IPS-20b (cell line): Measurements from ENCODE around the gene CAP1.

Source experiments
- H3K27ac ChIP-seq: one replicate; pipeline ENCODE4 v1.5.1; 2013; ENCODE audit warnings: low read length
- H3K27me3 ChIP-seq: 2 replicates; pipeline ENCODE4 v1.6.1; 2013; ENCODE audit warnings: mild to moderate bottlenecking, low read length, inconsistent platforms; ENCODE audit not compliant: insufficient read depth
- H3K36me3 ChIP-seq: 2 replicates; pipeline ENCODE4 v1.6.1; 2013; ENCODE audit warnings: low read depth, mild to moderate bottlenecking, inconsistent platforms, low read length, moderate library complexity; ENCODE audit not compliant: insufficient read depth
- H3K4me1 ChIP-seq: 2 replicates; pipeline ENCODE4 v1.6.1; 2013; ENCODE audit warnings: mild to moderate bottlenecking, control low read depth, inconsistent platforms, low read length, moderate library complexity; ENCODE audit not compliant: insufficient read depth
- H3K4me3 ChIP-seq: 2 replicates; pipeline ENCODE4 v1.5.1; 2013; ENCODE audit warnings: mild to moderate bottlenecking, low read length, inconsistent platforms
- H3K9ac ChIP-seq: 2 replicates; pipeline ENCODE4 v1.6.1; 2013; ENCODE audit warnings: low read depth, mild to moderate bottlenecking, inconsistent platforms, low read length, moderate library complexity
- H3K9me3 ChIP-seq: 2 replicates; pipeline ENCODE4 v1.6.1; 2013; ENCODE audit warnings: mild to moderate bottlenecking, low read depth, low read length, inconsistent platforms; ENCODE audit not compliant: insufficient read depth

The CAP1 gene

DNA sequence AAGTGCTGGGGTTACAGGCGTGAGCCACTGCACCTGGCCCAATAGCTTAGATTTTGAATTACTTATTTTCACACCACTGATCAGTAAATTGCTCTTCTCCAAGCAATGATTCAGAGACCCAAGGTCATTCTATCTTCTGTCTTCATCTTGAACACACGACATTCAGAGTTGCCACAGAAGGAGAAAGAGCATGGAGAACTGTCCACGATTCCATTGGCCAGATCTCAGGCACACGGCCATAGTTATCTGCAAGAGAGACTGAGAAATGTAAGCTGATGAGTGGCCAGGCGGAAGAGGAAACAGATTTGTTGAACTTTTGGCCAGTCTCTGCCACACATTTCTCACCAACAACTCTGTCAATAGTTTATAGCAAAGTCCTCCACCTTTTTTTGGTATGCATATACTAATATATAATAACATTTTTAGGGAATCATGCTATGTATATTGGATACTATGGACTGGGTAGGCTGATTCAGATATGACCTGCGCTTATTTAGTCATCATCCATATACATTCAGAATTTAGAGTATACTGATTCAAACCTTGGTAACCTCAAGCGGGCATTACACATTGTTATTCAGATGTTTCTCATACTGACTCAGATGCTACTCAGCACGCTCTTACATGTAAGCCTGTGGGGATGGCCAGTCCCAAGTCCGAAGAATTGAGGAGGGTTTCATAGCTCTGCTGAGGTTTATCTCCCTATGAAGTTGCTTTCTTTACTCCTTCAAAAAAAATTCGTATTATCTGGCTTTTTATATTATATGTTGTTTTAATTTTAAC is 25.5 kb upstream of the CAP1 start:
- no peaks in the 10 kb centered on the region for H3K27me3 ChIP-seq
- H3K4me3 ChIP-seq: no peak overlapping the region
- no peaks in the 10 kb centered on the region for H3K4me1 ChIP-seq
- no peaks in the 10 kb centered on the region for H3K36me3 ChIP-seq
- no peak overlapping the region for H3K9ac ChIP-seq
- H3K27ac ChIP-seq: no peak overlapping the region
- no peaks in the 10 kb centered on the region; the same call in 1 of the 2 replicates for H3K9me3 ChIP-seq

DNA sequence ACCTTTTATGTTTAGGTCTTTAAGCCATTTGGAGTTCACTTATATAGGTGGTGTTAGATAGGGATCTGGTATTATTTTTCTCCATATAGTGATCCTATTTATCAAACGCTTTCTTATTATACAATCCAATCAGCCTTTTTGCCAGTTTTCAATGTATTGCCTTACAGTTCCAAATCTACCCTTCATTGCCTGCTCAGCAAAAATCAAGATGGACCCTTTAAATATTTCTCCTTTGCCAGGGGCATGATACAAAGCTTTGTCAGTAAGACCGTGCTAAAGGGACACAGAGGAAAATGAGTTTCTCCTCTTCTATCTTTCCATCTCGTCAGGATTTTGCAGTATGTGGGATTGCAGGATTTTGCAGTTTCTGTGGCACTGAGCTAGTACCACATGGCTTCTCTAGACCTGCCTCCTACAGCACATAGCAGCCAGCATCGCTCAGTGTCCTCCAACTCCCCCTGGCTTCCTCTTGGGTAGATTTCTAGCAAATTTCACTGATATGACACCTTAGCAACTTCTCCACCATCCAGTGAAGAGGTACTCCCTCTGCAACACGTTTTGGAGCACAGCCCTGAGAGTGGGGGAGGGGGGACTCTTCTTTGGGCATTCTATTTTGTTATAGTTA is 22.5 kb upstream of the CAP1 start:
- Histone ChIP-seq H3K4me1 (no peaks in the 10 kb centered on the region), H3K27ac (no peak overlapping the region), H3K27me3 (no peaks in the 10 kb centered on the region)

GRCh38 chr1:40020447-40021085 is 20.0 kb upstream of the CAP1 start:
- no peaks in the 10 kb centered on the region for H3K4me1 ChIP-seq
- no peak overlapping the region for H3K27ac ChIP-seq
- H3K9me3 ChIP-seq: no peaks in the 10 kb centered on the region; the same call in 1 of the 2 replicates
- H3K27me3 ChIP-seq: no peaks in the 10 kb centered on the region
- H3K9ac ChIP-seq: no peak overlapping the region
- no peak overlapping the region for H3K4me3 ChIP-seq
- H3K36me3 ChIP-seq: no peaks in the 10 kb centered on the region

More for the DNA sequence above, 22.5 kb upstream of the CAP1 start:
- H3K9me3 ChIP-seq: no peaks in the 10 kb centered on the region; the same call in 1 of the 2 replicates
- no peak overlapping the region for H3K9ac ChIP-seq
- H3K36me3 ChIP-seq: no peaks in the 10 kb centered on the region
- no peak overlapping the region for H3K4me3 ChIP-seq

DNA sequence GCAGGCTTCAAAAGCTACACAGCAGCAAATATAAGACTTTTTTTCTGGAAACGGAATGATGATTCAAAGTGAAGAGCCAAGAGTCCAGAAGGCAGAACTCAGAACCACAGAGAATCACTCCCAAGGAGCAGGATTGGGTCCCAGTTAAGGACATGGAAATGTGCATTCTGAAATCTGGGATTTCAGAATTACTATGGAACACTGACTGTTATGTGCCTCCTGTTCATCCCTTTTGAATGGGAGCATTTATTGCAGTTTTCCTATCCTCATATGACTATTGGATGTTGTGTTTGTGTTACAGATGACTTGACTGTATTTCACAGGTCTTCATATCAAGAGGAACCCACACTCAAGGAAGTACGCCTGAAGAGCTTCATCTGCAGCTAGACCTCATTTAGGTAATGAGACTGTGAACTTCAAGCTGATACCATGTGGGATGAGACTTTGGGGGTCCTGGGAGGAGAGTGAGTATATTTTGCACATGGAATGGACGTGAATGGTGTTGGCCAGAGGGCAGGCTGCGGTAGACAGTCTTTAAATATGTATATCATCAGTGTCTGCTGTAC is 17.1 kb upstream of the CAP1 start:
- Histone ChIP-seq H3K9ac (no peak overlapping the region), H3K36me3 (no peaks in the 10 kb centered on the region), H3K27ac (no peak overlapping the region), H3K9me3 (no peaks in the 10 kb centered on the region), H3K27me3 (no peaks in the 10 kb centered on the region), H3K4me3 (no peak overlapping the region), H3K4me1 (no peaks in the 10 kb centered on the region)

GRCh38 chr1:40024671-40025070 is 15.9 kb upstream of the CAP1 start:
- no peak overlapping the region for H3K9ac ChIP-seq
- H3K4me3 ChIP-seq: no peak overlapping the region
- H3K27me3 ChIP-seq: no peaks in the 10 kb centered on the region
- H3K36me3 ChIP-seq: no peaks in the 10 kb centered on the region
- no peaks in the 10 kb centered on the region for H3K4me1 ChIP-seq
- H3K9me3 ChIP-seq: no peaks in the 10 kb centered on the region
- no peak overlapping the region for H3K27ac ChIP-seq

DNA sequence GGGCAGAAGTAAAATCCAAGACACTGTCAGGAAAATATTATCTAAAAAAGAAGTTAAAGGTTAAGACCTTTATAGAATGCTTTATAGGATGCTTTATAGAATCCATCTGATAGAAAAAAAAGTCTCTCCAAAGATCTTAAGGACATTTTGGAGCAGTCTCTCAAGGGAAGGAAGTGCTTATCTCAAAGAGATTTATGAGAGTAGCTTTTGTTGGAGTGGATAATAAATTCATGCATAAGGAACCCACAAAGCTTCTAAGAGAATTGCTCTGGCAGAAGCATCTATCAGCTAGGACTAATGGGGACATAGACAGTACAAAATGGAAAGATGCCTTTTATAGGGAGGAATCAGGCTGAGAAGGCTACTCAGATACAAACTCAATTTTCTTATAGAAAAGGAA is 12.9 kb upstream of the CAP1 start:
- Histone ChIP-seq H3K36me3 (no peaks in the 10 kb centered on the region), H3K27ac (no peak overlapping the region), H3K27me3 (no peaks in the 10 kb centered on the region), H3K4me3 (no peak overlapping the region), H3K9ac (no peak overlapping the region), H3K9me3 (no peaks in the 10 kb centered on the region), H3K4me1 (no peaks in the 10 kb centered on the region)

DNA sequence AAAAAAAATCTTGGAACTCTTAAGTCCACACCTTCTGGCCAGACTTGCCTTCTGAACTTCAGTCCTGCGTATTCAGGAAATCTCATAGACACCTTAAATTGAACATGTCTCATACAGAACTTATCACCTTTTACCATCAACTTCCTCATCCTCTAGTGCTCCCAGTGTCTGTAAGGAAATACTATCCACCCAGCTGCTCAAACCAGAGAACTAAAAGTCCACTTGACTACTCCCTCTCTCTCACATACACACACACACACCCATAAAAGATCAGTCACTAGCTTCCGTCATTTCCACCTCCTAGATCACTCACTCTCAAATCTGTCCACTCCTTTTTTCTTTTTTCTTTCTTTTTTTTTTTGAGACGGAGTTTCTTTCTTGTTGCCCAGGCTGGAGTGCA is 10.9 kb upstream of the CAP1 start:
- Histone ChIP-seq H3K27me3 (no peaks in the 10 kb centered on the region), H3K27ac (no peak overlapping the region), H3K4me3 (no peak overlapping the region), H3K36me3 (no peaks in the 10 kb centered on the region), H3K9me3 (no peaks in the 10 kb centered on the region), H3K4me1 (no peaks in the 10 kb centered on the region; the same call in 1 of the 2 replicates), H3K9ac (no peak overlapping the region)

- Histone ChIP-seq H3K4me3 (no peak overlapping the region), H3K27ac (no peak overlapping the region), H3K9me3 (no peaks in the 10 kb centered on the region), H3K36me3 (no peaks in the 10 kb centered on the region), H3K9ac (no peak overlapping the region), H3K27me3 (no peaks in the 10 kb centered on the region), H3K4me1 (no peaks in the 10 kb centered on the region; the same call in 1 of the 2 replicates)
Measured at GRCh38 chr1:40030528-40031135, 9.9 kb upstream of the CAP1 start.

DNA sequence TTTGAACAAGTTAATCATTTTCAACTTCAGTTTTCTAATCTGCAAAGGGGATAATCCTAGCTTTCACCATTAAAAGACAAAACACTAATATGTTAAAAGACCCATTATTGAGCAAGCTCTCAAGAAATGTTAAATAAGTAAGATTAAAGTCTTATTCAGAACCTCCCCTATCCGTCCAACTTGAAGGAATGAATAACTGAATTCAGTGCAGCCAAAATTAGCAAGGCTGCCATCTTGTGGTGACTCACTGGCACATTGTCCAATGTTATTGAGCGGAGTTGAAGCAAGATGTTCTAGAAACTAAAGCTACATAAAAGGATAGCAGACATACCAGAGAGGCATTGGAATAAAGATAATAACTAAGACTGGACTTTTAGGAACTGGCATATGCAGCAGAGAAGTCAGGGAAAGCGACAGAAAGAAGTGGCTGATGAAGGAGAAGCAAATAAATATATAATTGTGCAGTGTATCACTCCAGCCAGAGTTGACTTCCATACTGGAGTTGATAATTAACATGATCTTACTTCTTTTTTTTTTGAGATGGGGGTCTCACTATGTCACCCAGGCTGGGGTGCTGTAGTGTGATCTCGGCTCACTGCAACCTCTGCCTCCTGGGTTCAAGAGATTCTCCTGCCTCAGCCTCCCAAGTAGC is 8.2 kb upstream of the CAP1 start:
- H3K4me3 ChIP-seq: no peak overlapping the region

GRCh38 chr1:40034869-40035268 is 5.7 kb upstream of the CAP1 start:
- H3K4me1 ChIP-seq: peaks cover 9% of the 10 kb centered on the region
- no peaks in the 10 kb centered on the region for H3K36me3 ChIP-seq
- H3K4me3 ChIP-seq: no peak overlapping the region
- no peaks in the 10 kb centered on the region for H3K27me3 ChIP-seq
- no peaks in the 10 kb centered on the region for H3K9me3 ChIP-seq
- H3K9ac ChIP-seq: no peak overlapping the region
- no peak overlapping the region for H3K27ac ChIP-seq

More for the DNA sequence above, 8.2 kb upstream of the CAP1 start:
- Histone ChIP-seq H3K4me1 (no peaks in the 10 kb centered on the region; the same call in 1 of the 2 replicates), H3K36me3 (no peaks in the 10 kb centered on the region), H3K9me3 (no peaks in the 10 kb centered on the region), H3K9ac (no peak overlapping the region), H3K27ac (no peak overlapping the region), H3K27me3 (no peaks in the 10 kb centered on the region)

GRCh38 chr1:40036574-40036973 is 4.0 kb upstream of the CAP1 start:
- no peaks in the 10 kb centered on the region for H3K36me3 ChIP-seq

More at GRCh38 chr1:40036574-40036973, 4.0 kb upstream of the CAP1 start:
- peaks cover 11% of the 10 kb centered on the region for H3K4me1 ChIP-seq
- no peak overlapping the region for H3K27ac ChIP-seq
- H3K27me3 ChIP-seq: no peaks in the 10 kb centered on the region
- no peaks in the 10 kb centered on the region for H3K9me3 ChIP-seq
- no peak overlapping the region for H3K4me3 ChIP-seq
- H3K9ac ChIP-seq: no peak overlapping the region
